ENCODE results near the gene ROR1.

ROR1 gene

DNA sequence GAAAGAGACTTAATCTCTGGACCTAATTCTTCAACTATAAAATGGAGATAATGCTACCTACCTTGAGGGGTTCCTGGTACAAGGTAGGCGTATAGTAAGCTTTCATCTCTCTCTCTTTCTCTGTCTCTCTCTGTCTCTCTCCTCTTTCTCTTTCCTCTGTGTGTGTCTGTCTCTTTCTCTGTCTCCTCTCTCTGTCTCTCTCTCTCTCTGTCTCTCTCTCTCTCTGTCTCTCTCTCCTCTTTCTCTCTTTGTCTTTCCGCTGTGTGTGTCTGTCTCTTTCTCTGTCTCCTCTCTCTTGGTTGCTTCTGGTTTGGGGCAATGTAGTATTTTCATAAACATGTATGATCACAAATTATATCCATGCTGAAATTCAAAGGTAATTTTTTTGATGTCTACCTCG, 353.5 kb downstream of the ROR1 start:
- TF ChIP-seq, protein P1, sequence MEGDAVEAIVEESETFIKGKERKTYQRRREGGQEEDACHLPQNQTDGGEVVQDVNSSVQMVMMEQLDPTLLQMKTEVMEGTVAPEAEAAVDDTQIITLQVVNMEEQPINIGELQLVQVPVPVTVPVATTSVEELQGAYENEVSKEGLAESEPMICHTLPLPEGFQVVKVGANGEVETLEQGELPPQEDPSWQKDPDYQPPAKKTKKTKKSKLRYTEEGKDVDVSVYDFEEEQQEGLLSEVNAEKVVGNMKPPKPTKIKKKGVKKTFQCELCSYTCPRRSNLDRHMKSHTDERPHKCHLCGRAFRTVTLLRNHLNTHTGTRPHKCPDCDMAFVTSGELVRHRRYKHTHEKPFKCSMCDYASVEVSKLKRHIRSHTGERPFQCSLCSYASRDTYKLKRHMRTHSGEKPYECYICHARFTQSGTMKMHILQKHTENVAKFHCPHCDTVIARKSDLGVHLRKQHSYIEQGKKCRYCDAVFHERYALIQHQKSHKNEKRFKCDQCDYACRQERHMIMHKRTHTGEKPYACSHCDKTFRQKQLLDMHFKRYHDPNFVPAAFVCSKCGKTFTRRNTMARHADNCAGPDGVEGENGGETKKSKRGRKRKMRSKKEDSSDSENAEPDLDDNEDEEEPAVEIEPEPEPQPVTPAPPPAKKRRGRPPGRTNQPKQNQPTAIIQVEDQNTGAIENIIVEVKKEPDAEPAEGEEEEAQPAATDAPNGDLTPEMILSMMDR (IDR thresholded peaks at IDR 0.05): no peak

DNA sequence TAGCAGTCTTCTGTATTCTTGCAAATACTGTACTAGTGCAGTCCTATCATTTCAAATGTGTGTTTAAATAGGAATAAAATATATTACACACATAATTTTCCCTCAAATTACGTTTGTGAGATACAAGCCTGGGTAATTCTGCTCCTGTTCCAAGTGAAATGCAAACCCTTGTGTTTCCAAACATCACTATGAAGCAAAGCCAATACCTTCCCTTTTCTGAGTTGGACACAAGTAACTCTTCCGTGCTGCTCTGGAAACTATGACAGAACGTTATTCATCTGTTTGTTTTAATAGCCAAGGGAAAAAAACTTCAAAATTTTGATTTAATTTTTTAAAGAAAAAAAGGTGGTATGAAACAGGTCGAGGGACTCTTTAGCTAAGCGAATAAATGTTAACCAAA, 355.9 kb downstream of the ROR1 start:
- Histone ChIP-seq H3K27me3 (peaks cover 19% of the 10 kb centered on the region), H3K4me1 (ENCODE audit: control insufficient read depth in 1 of 2, insufficient read depth in 1 of 2, low read depth in 1 of 2, low read length in 1 of 2) (no peaks in the 10 kb centered on the region), H3K4me3 (ENCODE audit: low read depth in 1 of 2, low read length in 1 of 2) (no peak overlapping the region), H3K9me3 (no peaks in the 10 kb centered on the region), H3K27ac (no peak overlapping the region), H3K36me3 (no peaks in the 10 kb centered on the region)
- TF ChIP-seq, protein P1 (IDR thresholded peaks at IDR 0.05): no peak

More for the DNA sequence above, 353.5 kb downstream of the ROR1 start:
- H3K36me3 ChIP-seq: no peaks in the 10 kb centered on the region
- H3K4me3 ChIP-seq (ENCODE audit: low read depth in 1 of 2, low read length in 1 of 2): no peak overlapping the region
- no peaks in the 10 kb centered on the region for H3K4me1 ChIP-seq (ENCODE audit: control insufficient read depth in 1 of 2, insufficient read depth in 1 of 2, low read depth in 1 of 2, low read length in 1 of 2)
- no peaks in the 10 kb centered on the region for H3K9me3 ChIP-seq
- H3K27me3 ChIP-seq: peaks cover 9% of the 10 kb centered on the region
- H3K27ac ChIP-seq: no peak overlapping the region

DNA sequence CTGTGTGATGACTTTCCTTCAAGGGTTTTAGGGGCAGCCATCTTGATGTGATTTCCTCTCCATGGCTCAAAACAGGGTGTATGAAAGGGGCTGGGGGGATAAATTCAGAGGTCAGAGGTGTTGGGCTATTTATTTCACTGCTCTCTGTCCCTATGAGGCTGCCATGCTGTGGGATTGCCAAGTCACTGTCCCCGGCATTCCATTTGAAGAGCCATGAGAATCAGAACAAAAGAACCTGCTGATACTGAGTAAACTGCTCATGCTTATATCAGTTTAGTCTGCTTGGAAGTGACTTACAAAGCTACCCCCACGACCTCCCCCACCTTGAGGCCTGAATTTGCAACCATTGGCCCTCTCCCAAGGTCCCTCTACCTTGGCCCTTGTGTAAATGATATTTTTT, 357.3 kb downstream of the ROR1 start:
- Histone ChIP-seq H3K4me1 (ENCODE audit: control insufficient read depth in 1 of 2, insufficient read depth in 1 of 2, low read depth in 1 of 2, low read length in 1 of 2) (no peaks in the 10 kb centered on the region), H3K36me3 (no peaks in the 10 kb centered on the region)

DNA sequence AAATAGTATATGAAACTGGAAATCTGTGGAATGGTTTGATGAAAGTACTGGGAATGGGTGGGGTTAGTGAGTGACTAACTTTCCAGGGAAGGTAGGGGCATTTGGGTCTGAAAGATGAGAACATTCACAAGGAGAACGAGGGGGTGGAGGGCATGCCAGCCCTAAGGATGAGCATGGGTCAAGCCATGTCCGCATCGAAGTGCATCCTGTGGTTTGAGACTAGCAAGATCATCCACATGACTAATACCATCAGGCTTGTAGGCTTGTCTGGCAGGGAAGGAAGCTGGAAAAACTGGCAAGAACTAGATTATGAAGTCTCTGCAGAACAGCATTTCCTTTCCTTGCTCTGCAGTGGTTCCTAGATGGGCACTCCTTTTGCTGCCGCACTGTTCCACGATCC, 359.2 kb downstream of the ROR1 start:
- peaks cover 19% of the 10 kb centered on the region for H3K27me3 ChIP-seq
- H3K27ac ChIP-seq: no peak overlapping the region
- no peaks in the 10 kb centered on the region for H3K9me3 ChIP-seq
- H3K4me3 ChIP-seq (ENCODE audit: low read depth in 1 of 2, low read length in 1 of 2): no peak overlapping the region
- H3K4me1 ChIP-seq (ENCODE audit: control insufficient read depth in 1 of 2, insufficient read depth in 1 of 2, low read depth in 1 of 2, low read length in 1 of 2): no peaks in the 10 kb centered on the region
- H3K36me3 ChIP-seq: no peaks in the 10 kb centered on the region
- TF ChIP-seq, protein P1 (IDR thresholded peaks at IDR 0.05): no peak

More for the DNA sequence above, 357.3 kb downstream of the ROR1 start:
- H3K27ac ChIP-seq: no peak overlapping the region
- no peaks in the 10 kb centered on the region for H3K9me3 ChIP-seq
- H3K4me3 ChIP-seq (ENCODE audit: low read depth in 1 of 2, low read length in 1 of 2): no peak overlapping the region
- H3K27me3 ChIP-seq: peaks cover 19% of the 10 kb centered on the region
- TF ChIP-seq, protein P1 (IDR thresholded peaks at IDR 0.05): no peak

DNA sequence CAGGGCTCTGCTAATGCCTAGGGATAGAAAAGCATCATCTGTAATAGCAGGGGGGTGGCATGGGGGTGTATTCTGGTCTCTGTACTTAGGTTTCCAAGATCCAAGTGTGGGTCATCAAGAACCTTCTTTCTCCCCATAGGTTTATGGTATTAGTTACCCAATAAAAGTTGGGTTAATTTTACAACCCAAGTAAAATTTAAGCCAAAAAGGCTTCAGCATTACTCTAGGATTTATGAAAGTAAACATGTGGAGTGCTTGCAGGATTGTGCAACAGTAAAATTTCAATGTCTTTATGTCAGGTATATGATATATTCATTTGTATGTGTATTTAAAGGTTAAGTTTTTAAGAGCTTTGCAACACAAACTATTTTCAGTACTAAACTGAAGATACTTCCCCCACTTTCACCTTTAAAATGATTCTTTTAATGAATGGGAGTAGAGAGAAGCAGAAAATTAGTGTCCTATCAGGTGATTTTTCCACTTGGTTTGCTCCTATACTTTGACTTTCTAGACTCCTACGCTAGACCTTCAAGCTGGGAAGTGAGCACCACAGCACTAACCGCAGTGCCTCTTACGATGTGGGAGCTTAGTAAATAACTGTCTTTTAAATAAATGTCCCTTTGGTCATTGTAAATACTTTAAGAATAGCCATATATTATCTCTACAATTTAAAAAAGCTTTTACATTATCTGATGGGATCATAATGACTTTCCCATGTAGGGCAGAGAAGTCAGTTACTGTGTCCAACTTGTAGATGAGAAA, 361.8 kb downstream of the ROR1 start:
- TF ChIP-seq, protein P1 (IDR thresholded peaks at IDR 0.05): no peak
- Histone ChIP-seq H3K27ac (no peak overlapping the region), H3K4me1 (ENCODE audit: control insufficient read depth in 1 of 2, insufficient read depth in 1 of 2, low read depth in 1 of 2, low read length in 1 of 2) (no peaks in the 10 kb centered on the region), H3K4me3 (ENCODE audit: low read depth in 1 of 2, low read length in 1 of 2) (no peak overlapping the region), H3K9me3 (no peaks in the 10 kb centered on the region), H3K27me3 (peaks cover 14% of the 10 kb centered on the region), H3K36me3 (no peaks in the 10 kb centered on the region)

Data from neutrophil (primary cell).